ENCODE results near the gene ANKRD36C.
"Not testable (repeated sequence)": the region's sequence is repeated elsewhere in the genome, so short reads cannot be mapped to it uniquely, and the experiment has no call there.

DNA sequence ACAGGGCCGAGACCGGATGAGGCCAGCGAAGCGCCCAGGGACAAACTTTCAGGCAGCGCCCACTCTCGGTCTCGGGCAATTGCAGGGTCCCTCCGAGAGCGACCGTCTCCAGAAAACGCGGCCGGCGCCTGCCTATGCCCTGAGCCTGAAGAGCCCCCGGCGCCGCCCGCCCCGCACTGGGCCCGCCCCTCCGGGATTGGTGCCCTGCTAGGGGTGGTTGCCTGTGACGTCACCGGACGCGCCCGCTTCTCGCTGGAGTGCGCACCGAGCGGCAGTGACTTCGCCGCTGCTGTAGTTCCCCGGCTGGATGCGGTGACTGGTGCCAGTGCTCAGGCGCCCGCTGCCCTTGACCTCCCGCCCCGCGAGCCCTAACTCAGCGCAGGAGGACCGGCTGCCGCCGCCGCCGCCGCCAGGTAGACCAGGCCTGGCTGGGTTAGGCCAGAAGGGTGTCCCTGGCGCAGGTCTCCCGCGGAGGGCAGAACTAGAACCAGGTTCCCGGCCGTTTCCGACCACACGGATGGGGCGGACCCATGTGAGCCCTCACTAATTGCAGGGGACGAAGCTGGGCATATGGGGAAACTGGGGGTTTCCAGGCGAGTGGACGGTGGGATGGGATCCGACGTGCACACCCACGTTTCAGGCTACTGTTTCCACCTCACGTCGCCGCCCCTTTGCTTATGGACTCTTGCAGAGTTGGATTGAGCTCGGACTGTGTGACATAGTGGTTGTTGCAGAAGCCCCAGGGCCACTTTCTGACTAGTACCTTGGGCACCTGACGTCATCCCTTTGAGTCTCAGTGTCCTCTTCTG is 18.9 kb upstream of the ANKRD36C start:
- TF ChIP-seq POLR2A, EP300 (IDR thresholded peaks at IDR 0.05): not testable (repeated sequence)
- TF ChIP-seq, protein P1, sequence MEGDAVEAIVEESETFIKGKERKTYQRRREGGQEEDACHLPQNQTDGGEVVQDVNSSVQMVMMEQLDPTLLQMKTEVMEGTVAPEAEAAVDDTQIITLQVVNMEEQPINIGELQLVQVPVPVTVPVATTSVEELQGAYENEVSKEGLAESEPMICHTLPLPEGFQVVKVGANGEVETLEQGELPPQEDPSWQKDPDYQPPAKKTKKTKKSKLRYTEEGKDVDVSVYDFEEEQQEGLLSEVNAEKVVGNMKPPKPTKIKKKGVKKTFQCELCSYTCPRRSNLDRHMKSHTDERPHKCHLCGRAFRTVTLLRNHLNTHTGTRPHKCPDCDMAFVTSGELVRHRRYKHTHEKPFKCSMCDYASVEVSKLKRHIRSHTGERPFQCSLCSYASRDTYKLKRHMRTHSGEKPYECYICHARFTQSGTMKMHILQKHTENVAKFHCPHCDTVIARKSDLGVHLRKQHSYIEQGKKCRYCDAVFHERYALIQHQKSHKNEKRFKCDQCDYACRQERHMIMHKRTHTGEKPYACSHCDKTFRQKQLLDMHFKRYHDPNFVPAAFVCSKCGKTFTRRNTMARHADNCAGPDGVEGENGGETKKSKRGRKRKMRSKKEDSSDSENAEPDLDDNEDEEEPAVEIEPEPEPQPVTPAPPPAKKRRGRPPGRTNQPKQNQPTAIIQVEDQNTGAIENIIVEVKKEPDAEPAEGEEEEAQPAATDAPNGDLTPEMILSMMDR (IDR thresholded peaks at IDR 0.05), result not testable (repeated sequence)
- TF ChIP-seq POLR2AphosphoS5 (IDR thresholded peaks at IDR 0.05), result peak; percentile 30 to 72 (median 54)
